ENCODE data around the gene GPSM1.
A peak's percentile ranks its signal among the peaks of the same experiment; 100 is the strongest.

Gene GPSM1

DNA sequence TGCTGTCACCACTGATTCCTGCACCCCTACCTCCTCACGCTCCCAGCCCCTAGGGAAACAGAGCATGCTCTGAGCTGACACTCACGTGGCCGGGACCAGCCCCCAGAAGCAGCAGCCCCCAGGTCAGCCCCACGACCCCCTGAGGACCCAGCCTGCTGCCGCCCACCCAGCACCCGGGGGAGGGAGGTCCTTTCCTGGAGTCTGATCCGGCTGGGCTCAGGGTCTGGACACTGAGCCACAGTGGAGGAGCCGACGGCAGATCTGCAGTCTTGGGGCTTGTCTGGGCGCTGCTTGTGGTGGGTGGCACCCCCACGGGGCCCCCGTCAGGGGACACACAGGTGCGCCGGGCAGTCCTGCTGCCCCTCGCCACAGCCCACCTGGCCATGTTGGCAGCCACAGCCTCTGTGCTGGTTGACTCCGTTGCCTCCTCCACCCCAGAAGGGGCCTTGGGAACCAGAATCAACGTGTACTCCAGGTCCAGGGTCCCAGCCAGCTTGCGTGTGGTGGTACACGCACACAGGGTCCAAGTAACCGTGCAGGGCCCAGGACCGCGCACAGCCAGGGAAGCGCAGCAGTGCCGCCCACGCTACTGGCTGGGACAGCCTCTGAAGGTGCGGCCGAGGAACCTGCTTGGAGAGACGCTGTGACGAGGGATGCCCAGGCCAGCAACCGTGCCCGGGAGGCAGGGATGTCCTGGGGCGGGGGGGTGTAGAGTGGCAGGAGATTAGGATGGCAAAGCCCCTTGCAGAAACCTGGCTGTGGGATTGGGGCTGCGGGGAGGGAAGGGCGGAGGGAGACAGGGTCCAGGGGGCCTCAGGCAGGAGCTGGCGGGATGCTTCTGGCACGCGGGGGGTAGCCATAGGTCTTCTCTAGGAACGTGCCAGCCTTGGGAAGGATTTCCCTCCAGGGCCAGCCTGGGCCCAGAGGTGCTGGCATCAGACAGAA, 32.7 kb downstream of the GPSM1 start:
- no peak for DNase-seq (ENCODE audit: low read depth, low spot score)

DNA sequence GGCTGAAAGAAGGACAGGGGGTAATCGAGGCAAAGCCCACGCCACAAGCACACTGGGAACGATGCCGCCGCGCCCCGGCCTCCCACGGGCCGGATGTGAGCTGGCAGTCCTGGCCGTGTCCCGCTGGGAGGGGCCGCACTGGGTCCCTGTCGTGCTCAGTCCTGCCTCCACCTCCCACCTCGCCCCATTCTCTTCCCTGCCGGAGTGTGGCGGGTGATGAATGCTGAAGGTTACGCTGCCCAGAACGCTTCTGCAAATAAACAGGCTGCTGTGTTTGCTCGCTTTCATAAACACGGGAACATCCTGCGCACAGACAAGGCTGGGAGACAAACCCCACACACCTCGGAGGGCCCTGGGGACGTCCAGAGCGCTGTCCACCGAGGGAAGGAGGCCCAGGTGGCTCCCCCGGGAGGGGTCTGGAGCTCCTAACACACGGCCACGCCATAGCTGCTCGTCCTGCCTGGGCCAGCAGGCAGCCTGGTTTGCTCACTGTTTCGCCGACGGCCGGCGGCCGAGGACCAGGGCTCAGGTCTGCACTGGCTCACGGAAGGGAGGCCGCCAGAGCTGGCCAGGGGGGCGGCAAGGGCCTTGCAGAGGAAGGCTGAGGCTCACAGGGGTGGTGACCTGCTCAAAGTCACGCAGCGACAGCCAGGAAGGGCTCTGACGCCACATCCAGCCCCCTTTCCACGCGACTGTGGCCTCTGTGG, 33.9 kb downstream of the GPSM1 start:
- DNase-seq (ENCODE audit: low read depth, low spot score), result no peak

- no peak for DNase-seq (ENCODE audit: low read depth, low spot score)
Measured at GRCh38 chr9:136361754-136362449, 34.6 kb downstream of the GPSM1 start.

- no peak for DNase-seq (ENCODE audit: low read depth, low spot score)
Measured at GRCh38 chr9:136362450-136362784, 35.1 kb downstream of the GPSM1 start.

DNA sequence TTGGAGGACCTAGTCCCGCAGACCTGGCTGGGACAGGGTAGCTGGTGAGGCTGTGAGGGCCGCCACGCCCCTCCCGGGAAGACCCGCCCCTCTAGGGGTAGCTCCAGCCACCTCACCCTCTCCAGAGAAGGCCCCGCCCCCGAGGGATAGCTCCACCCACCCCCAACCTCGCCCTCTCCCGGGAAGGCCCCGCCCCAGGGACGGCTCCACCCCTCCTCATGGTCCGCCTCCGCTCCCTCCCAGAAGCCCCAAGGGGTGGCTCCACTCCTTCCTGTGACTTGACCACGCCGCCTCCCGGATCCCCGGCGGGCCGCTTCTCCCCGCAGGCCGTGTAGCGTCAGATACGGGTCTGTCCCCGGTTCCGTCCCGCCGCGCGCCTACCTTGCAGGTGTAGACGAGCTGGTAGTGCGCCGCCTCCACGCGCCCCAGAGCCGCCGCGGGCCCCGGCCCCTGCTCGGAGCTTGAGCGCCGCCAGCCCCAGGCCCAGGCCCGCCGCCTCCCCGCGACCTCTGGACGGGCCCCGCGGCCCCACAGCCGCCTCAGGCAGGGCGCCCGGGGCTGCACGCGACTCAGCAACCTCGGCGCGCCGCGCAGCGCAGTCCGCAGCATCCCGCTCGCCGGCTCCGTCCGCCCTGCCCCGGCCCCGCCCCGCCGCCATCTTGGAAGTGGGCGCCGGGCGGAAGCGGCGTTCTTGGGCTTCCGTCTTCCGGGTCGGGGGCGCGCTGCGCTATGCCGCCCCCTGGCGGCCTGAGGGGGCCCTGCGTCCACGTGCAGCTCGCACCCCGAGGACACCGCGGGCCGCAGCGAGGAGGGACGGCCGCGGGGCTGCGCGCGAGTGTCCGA, 36.0 kb downstream of the GPSM1 start, which contains the start of gene DNLZ:
TSS of gene DNLZ (minus strand) at position 639 of the 843 bp plus-strand sequence. CDS start at position 609, 30 bp downstream.
- peak; percentile 97 for DNase-seq (ENCODE audit: low read depth, low spot score)

- no peak for DNase-seq (ENCODE audit: low read depth, low spot score)
Measured at GRCh38 chr9:136363949-136364748, 36.8 kb downstream of the GPSM1 start.

DNA sequence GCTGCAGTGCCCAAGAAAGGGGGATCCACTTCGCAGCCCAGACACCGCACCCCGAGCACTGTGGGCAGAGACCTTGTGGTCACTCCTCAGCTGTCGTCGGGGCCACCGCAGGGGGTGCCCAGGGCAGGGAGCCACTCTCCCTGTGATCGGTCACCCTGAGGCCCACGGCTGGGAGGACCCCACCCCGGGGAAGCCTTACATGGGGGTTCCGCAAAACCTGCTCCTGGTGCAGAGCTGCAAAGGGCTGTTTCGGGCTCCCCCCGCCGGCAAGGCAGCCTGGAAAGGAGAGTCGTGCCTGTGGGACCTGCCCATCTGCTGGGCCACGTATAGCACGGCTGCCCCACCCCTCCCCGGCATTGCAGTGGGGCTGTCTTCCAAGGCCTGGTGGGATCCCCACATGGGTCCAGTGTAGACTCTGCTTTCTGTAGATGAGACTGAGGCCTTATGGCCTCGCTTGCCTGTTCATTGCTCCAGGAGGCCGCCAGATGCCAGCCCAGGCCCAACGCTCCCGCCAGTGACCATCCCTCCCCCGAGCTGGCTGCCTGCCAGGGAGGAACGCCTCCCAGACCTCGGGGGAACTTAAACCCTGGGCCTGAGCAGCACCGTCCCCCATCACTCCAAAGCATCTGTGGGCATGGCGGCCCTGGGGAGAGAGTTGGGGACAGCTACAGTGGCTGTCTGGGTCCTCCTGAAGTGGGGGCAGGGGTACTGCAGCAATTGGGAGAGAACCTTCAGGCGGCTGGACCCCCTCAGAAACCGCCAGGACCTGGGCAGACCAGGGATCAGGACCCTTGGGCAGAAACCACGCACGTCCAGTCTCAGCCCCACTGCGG, 37.8 kb downstream of the GPSM1 start:
- no peak for DNase-seq (ENCODE audit: low read depth, low spot score)

DNA sequence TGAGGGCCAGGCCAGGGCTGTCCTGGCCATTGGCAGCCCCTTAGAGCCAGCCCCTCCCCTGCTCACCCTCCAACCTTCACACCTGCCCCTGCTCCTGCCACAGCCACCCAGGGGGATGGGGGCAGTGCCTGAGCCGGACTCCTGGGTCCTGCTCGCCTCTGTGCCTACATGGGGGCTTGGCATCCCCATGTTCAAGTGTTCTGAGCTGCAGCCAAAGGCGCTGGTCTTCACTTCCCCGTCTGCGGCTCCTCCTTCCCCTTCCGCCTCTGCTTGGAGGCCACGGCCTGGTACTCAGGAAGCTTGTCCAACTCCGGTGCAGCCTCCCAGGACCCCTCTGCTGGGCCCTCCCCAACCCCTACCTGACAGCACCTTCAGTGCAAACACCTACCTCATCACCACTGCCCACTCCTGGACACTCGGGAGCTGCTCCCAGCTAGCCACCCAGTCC, 38.5 kb downstream of the GPSM1 start:
- no peak for DNase-seq (ENCODE audit: low read depth, low spot score)

DNA sequence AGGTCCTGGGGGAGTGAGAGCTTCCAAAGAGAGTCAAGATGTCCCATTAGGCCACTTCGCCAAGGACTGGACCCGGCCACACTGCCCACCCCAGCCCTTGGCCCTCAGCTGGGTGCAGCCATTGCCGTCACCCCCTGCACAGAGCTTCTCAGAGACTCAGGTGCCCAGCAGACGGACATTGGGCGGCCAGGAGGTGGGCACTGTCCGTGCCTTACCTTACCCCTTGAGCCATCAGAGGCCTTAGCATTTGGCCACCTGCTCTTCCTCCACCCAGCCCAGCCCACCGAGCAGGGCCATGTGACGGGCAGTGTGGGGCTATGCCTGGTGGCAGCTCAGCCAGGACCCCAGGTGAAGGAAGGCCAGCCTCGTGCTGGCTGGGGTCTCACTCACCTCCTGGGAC, 39.5 kb downstream of the GPSM1 start:
- DNase-seq (ENCODE audit: low read depth, low spot score), result no peak

DNA sequence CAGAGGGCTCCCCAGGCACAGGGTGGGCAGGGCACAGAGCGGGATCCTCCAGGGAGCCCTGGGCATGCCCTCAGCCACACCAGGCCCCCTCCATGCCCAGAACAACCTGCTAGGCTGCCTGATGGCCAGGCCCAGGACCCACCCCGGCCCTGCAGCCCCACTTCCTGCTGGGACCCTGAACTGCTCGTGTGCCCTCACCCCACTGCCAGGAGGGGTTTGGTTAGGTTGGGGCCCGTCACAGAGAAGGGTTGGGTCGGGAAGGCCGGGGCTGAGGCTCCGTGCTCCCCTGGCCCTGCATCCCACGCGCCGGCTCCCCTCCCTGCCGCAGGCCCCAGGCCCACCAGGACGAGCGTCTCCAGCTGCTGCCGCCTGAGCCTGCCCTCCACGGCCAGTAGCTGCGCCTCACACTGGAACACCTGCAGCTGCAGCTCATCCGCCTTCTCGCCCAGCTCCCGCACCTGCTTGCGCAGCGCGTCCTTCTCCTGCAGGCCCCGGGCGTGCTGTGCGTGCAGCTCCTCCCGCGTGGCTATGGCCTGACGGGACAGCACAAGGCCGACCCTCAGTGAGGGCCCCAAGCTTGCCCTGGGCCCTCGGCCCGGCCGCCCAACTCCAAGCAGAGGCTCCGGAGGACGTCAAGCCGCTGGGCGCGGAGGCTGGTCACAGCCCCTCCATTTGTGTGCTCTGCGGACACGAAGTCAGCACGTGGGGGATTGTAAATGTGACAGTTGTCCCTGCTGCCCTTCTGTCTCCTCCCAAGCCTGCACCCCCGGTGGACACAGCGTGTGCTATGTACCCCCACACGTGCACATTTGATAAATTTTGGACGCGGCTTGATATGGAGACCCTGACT, 40.2 kb downstream of the GPSM1 start:
- no peak for DNase-seq (ENCODE audit: low read depth, low spot score)

DNA sequence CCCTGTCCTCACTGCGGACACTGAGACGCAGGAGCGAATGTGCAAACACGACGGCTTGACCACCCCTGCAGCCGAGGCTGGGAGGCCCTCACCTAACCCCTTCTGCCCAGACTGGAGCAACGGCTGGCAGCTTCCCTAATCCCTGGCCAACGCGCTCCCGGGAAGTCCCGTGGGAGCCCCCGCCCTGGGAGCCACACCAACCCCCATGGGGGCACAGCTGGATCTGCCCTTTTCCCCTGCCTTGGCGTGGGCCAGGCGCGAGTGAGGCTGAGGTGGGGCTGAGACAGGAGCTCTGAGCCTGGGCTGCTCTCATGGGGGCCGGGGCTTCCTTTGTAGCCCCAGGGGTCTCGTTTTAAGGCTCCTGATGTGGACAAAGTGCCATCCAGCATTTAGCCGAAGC, 40.9 kb downstream of the GPSM1 start:
- no peak for DNase-seq (ENCODE audit: low read depth, low spot score)

DNA sequence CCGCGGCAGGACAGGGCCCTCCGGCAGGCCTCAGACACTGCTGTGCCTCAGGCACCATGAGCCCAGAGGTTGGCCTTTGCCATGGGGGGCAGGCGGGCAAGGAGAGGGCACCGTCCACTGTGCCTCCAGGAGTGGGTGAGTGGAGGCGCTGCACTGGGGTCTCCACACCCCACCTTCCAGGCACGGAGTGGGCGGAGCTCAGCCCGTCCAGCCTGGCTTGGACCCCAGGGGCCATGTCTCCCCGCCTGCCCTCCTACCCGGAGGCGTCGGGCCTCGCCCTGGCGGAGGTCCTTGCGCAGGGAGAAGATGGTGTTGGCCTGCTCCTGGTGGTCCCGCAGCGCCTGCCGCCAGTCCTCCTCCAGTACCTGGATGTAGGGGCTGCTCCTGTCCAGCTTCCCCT, 42.7 kb downstream of the GPSM1 start:
- DNase-seq (ENCODE audit: low read depth, low spot score), result no peak

GRCh38 chr9:136370687-136371532, 43.6 kb downstream of the GPSM1 start:
- DNase-seq (ENCODE audit: low read depth, low spot score), result no peak

- DNase-seq (ENCODE audit: low read depth, low spot score), result no peak
Measured at GRCh38 chr9:136371533-136371880, 44.2 kb downstream of the GPSM1 start.

- no peak for DNase-seq (ENCODE audit: low read depth, low spot score)
Measured at GRCh38 chr9:136372006-136372405, 44.7 kb downstream of the GPSM1 start.

DNA sequence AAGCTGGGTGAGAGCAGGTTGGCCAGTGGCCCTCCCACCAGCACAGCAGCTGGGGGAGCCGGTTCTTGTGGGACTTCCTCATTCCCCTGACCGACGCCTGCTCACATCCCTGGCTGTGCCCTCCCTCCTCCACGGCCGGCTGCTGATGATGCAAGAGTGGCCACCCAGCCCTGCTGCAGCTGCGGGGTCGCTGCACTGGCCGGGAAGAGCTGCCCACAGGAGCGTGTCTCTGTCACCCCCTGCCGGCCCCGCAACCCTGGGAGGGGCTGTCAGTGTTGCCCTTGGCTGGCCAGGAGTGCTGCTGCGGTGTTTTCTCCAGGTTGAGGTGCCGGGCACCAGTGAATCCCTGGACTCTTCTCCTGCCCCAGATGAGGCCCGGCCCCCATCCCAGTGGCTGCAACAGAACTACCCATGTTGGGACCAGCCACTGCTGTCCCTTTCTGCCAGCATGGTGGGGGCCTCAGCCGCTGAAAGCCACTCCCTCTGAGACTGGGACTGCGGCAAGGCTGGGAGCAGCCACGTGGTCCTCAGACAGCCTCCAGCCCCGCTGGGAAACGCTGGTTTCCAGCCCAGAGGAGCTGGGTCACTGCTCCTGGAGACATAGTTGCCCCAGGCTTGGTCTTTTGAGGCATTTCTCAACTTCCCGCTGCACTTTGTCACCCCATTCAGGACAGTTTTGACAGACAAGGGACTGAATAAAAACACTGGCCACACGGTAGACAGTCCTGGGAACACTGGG, 45.4 kb downstream of the GPSM1 start:
- DNase-seq (ENCODE audit: low read depth, low spot score), result peak; percentile 67
